Central memory CD4-positive, alpha-beta T cell (primary cell): Measurements from ENCODE around the gene NPAS2.

Source experiments
- DNase-seq: peaks from one replicate; pipeline ENCODE4 v3.0.0; 2022
- total RNA-seq, 3 experiments: gene quantifications; one replicate each; lab custom pipeline; 2026; lab: John Stamatoyannopoulos, UW

NPAS2 gene
- 1.3 to 2.3 (median 2.1) reads per million in 3 experiments for total RNA-seq

- DNase-seq = no peak
Observed at GRCh38 chr2:100819370-100820272, at the start of gene NPAS2. TSS of gene NPAS2 (plus strand) at chr2:100820139. CDS start at chr2:100904755, 84,616 bp downstream.

- no peak for DNase-seq
Observed at GRCh38 chr2:100771125-100771524, 48.8 kb upstream of the NPAS2 start.

- no peak for DNase-seq
Observed at GRCh38 chr2:100773538-100773937, 46.4 kb upstream of the NPAS2 start.

- DNase-seq = no peak
Observed at GRCh38 chr2:100776445-100776844, 43.5 kb upstream of the NPAS2 start.

GRCh38 chr2:100778637-100779450 lies 41.1 kb upstream of the NPAS2 start:
- DNase-seq = no peak

- no peak for DNase-seq
Observed at GRCh38 chr2:100779908-100780202, 40.1 kb upstream of the NPAS2 start.

GRCh38 chr2:100780203-100781008 lies 39.5 kb upstream of the NPAS2 start:
- no peak for DNase-seq

- DNase-seq = no peak
Observed at GRCh38 chr2:100781009-100781325, 39.0 kb upstream of the NPAS2 start.

- no peak for DNase-seq
Observed at GRCh38 chr2:100781523-100782379, 38.2 kb upstream of the NPAS2 start.

GRCh38 chr2:100782380-100782878 lies 37.5 kb upstream of the NPAS2 start:
- no peak for DNase-seq

GRCh38 chr2:100783987-100784386 lies 36.0 kb upstream of the NPAS2 start:
- no peak for DNase-seq

- no peak for DNase-seq
Observed at GRCh38 chr2:100784681-100785080, 35.3 kb upstream of the NPAS2 start.

- DNase-seq = no peak
Observed at GRCh38 chr2:100785626-100786296, 34.2 kb upstream of the NPAS2 start.

GRCh38 chr2:100786297-100786658 lies 33.7 kb upstream of the NPAS2 start:
- DNase-seq = no peak

- DNase-seq = no peak
Observed at GRCh38 chr2:100786985-100787384, 33.0 kb upstream of the NPAS2 start.

GRCh38 chr2:100789361-100789760 lies 30.6 kb upstream of the NPAS2 start:
- DNase-seq = no peak

GRCh38 chr2:100791294-100791935 lies 28.5 kb upstream of the NPAS2 start:
- no peak for DNase-seq

GRCh38 chr2:100791936-100792308 lies 28.0 kb upstream of the NPAS2 start:
- no peak for DNase-seq

- DNase-seq = no peak
Observed at GRCh38 chr2:100793220-100793619, 26.7 kb upstream of the NPAS2 start.

GRCh38 chr2:100793982-100794381 lies 26.0 kb upstream of the NPAS2 start:
- no peak for DNase-seq

GRCh38 chr2:100796499-100797100 lies 23.3 kb upstream of the NPAS2 start:
- no peak for DNase-seq
